ENCODE data around the gene JUP.

Gene JUP

GRCh38 chr17:41728056-41728455, 58.5 kb downstream of the JUP start:
- no peak overlapping the region for H3K4me3 ChIP-seq (ENCODE audit: low read depth, low read length)
- DNase-seq (ENCODE audit: low read depth): no peak
- no peak for TF ChIP-seq CTCF (IDR thresholded peaks at IDR 0.05; ENCODE audit: low read depth, low read length, missing control alignments)
- in situ Hi-C loops (cut with HindIII; ENCODE audit: low sequenced_read_pairs): loop anchor here (10.0 to 25.0 kb wide), 2 partner anchors 77 to 234 kb away; partner anchors contain the start of gene CNP

DNA sequence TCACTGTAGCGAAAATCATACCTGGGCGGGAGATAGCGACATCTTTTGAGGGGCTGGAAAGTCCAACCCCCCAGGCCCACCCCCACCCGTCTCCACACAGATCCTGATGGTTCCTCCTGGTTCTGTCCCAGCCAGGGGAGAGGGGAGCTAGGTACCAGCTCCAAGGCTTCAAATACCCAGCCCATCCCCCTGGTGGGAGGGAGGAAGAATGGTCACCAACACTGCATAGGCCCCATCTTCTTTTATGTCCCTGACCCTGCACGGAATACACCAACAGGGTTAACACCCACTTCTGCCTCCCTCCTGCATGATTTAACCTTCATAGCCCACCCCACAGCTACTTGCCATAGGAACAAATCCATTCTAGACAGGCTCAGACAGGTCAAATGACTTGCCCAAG, 61.4 kb downstream of the JUP start:
- TF ChIP-seq CTCF (IDR thresholded peaks at IDR 0.05; ENCODE audit: low read depth, low read length, missing control alignments): no peak
- no peak overlapping the region for H3K4me3 ChIP-seq (ENCODE audit: low read depth, low read length)
- in situ Hi-C loops (cut with HindIII; ENCODE audit: low sequenced_read_pairs): loop anchor here (10.0 to 25.0 kb wide), 2 partner anchors 80 to 237 kb away; partner anchors contain the start of gene CNP
- no peak for DNase-seq (ENCODE audit: low read depth)

GRCh38 chr17:41724476-41725050, 61.9 kb downstream of the JUP start:
- no peak overlapping the region for H3K4me3 ChIP-seq (ENCODE audit: low read depth, low read length)
- no peak for DNase-seq (ENCODE audit: low read depth)
- in situ Hi-C loops (cut with HindIII; ENCODE audit: low sequenced_read_pairs): loop anchor here (10.0 to 25.0 kb wide), 2 partner anchors 80 to 238 kb away; partner anchors contain the start of gene CNP
- TF ChIP-seq CTCF (IDR thresholded peaks at IDR 0.05; ENCODE audit: low read depth, low read length, missing control alignments): no peak

DNA sequence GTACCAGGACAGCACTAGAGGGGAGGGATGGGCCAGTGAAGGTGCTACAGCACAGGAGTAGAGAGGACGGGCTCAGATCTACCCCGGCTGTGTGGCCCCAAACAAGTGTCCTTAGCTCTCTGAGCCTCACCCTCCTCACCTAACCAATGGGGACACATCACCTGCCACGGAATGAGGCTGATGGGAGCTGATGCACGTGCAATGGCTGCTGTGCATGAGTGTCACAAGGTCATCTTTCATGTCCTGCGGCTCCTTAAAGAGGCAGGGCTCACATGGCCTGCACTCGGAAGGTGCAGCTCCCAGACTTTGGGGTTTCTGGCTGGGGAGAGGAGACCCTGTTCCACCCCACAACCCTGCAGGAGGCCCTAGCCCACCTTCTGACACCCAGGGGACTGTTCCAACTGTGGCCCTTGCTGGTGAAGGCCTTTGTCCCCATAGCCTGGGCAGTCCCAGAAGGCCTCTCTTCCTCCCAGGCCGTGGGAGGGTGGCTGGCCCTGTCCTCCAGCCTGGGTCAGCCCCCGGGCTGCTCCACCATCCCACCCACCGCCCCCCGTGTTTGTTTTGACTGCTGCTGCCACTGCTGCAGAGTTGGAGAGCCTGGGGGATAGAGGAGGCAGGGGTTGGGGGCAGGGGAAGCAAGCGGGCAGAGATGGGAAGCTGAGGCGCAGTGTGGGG, 62.6 kb downstream of the JUP start:
- in situ Hi-C loops (cut with HindIII; ENCODE audit: low sequenced_read_pairs): loop anchor here (10.0 kb wide), 1 partner anchor 81 kb away; no protein-coding TSS in a partner anchor
- no peak for DNase-seq (ENCODE audit: low read depth)
- no peak overlapping the region for H3K4me3 ChIP-seq (ENCODE audit: low read depth, low read length)
- TF ChIP-seq CTCF (IDR thresholded peaks at IDR 0.05; ENCODE audit: low read depth, low read length, missing control alignments): no peak

DNA sequence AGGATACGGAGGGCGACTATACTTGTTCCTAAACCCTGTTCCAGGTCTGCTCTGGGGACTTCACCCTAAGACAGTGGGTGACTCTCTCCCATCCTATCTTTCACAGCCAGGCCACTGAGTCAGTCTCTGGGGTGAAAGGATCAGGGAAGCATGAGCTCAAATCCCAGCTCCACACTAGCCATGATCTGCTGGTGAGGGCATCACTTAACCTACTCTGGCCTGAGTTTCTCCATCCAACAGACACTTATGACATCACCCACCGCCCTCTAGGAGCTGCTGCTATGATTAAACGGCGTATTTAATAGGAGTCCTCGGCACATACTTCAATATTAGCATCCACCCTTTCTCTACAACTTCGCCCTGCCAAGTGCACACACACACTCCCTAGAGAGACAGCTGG, 64.3 kb downstream of the JUP start:
- in situ Hi-C loops (cut with HindIII; ENCODE audit: low sequenced_read_pairs): loop anchor here (10.0 kb wide), 1 partner anchor 83 kb away; no protein-coding TSS in a partner anchor
- no peak for TF ChIP-seq CTCF (IDR thresholded peaks at IDR 0.05; ENCODE audit: low read depth, low read length, missing control alignments)
- no peak for DNase-seq (ENCODE audit: low read depth)
- no peak overlapping the region for H3K4me3 ChIP-seq (ENCODE audit: low read depth, low read length)

GRCh38 chr17:41718287-41718645, 68.2 kb downstream of the JUP start:
- TF ChIP-seq CTCF (IDR thresholded peaks at IDR 0.05; ENCODE audit: low read depth, low read length, missing control alignments): no peak
- in situ Hi-C loops (cut with HindIII; ENCODE audit: low sequenced_read_pairs): no loop called here
- no peak for DNase-seq (ENCODE audit: low read depth)
- no peak overlapping the region for H3K4me3 ChIP-seq (ENCODE audit: low read depth, low read length)

All from astrocyte of the cerebellum (primary cell).